B cell (primary cell): ENCODE data around the gene LARGE1.

Experiments used
- EZH2 ChIP-seq: IDR thresholded peaks from 2 replicates; pipeline ENCODE4 v1.6.1; 2012; ENCODE audit warnings: borderline replicate concordance, low read depth, mild to moderate bottlenecking, moderate library complexity, low read length; ENCODE audit not compliant: insufficient read depth, poor library complexity, severe bottlenecking
- TF ChIP-seq, protein P1 (sequence below): fragments of 200-600 bp; IDR thresholded peaks from one replicate; pipeline ENCODE4 v1.8.0; 2022; ENCODE audit warnings: antibody characterized with exemption, mild to moderate bottlenecking

DNA sequence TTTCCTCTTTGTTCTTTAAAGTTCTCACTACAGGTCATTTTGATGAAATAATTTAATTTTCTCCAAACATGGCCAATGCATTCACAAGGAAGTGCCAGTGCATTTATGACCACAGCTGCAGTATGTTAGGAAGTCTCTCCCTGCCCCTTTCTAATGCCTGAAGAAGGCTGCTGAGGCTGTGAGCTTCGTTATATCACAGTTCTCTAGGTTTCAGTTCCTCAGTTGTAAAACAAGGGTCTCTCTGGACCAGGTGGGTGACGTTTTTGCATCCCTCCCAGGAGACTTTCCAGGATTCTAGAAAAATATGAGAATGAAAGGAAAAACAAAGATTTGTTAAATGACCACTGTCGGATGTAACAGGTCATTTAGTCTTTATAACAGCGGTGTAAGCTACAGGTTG lies 171.6 kb downstream of the LARGE1 start:
- TF ChIP-seq, protein P1, sequence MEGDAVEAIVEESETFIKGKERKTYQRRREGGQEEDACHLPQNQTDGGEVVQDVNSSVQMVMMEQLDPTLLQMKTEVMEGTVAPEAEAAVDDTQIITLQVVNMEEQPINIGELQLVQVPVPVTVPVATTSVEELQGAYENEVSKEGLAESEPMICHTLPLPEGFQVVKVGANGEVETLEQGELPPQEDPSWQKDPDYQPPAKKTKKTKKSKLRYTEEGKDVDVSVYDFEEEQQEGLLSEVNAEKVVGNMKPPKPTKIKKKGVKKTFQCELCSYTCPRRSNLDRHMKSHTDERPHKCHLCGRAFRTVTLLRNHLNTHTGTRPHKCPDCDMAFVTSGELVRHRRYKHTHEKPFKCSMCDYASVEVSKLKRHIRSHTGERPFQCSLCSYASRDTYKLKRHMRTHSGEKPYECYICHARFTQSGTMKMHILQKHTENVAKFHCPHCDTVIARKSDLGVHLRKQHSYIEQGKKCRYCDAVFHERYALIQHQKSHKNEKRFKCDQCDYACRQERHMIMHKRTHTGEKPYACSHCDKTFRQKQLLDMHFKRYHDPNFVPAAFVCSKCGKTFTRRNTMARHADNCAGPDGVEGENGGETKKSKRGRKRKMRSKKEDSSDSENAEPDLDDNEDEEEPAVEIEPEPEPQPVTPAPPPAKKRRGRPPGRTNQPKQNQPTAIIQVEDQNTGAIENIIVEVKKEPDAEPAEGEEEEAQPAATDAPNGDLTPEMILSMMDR = no peak
- TF ChIP-seq EZH2 = no peak
